GM21737 (cell line): Measurements from ENCODE around the gene FMN2.

Source experiments
- ATAC-seq: cut with Tn5 transposase; IDR thresholded peaks from one replicate; pipeline ENCODE4 v1.9.1; 2021; ENCODE audit warnings: mild to moderate bottlenecking, moderate library complexity; ENCODE audit not compliant: unreplicated experiment

FMN2 gene

DNA sequence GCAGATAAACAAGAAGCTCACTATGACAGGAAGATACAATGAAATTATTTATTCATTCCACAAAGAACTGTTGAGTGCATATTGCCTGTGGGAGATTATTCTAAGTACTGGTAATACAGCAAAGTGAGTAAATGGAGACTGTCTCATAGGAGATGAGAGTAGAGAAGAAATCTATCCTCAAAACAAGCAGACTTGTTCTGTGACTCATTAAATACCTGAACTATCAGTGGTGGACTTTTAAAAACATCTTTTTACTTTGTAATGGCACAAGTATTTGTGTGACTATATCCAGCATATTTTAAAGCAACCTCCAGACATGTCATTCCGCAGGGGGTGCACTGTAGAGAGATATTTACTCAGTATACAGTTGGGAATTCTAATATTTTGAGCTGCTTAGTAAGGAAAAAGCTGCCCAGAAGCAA, 259.2 kb downstream of the FMN2 start:
- ATAC-seq, result no peak

GRCh38 chr1:240351690-240352089, 260.0 kb downstream of the FMN2 start:
- ATAC-seq, result no peak

GRCh38 chr1:240352769-240353168, 261.1 kb downstream of the FMN2 start:
- ATAC-seq, result no peak

- ATAC-seq, result no peak
Observed at GRCh38 chr1:240356568-240356967, 264.9 kb downstream of the FMN2 start.

DNA sequence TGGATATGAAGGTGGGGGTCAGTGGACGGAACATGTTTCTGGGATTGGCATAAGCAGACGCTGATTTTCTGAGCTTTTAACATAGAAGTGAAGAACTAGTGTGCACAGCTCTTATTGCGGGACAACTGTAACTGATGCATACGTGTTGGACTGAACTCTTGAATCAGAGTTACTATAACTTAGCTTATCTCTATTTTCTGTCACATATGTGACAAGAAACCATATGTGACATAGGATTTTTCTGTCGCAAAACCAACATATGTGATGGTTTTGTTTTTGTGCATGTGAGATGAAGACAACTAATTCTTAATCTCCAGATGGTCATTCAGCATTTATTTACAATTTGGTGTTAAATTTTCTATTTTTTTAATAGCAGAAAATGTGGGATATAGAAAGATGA, 270.4 kb downstream of the FMN2 start:
- no peak for ATAC-seq

GRCh38 chr1:240362826-240363225, 271.1 kb downstream of the FMN2 start:
- no peak for ATAC-seq

DNA sequence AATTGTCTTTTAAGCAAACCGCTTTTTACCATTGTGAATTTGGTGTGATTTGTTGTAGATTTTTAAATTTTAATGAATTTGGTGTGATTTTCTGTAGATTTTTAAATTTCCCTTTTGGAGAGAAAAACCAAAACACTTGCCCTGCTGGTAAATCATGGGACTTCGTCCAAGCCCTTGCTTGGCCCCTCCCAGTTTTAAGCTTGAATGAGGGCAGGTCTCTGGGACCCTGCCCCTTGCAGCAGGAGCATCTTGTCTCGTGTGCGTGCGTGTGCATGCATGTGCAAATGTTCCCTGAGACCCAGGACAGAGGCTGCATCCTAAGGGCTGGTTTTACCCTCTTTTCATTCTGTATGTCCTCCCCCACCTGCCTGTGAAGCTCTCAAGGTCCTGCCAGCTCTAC, 271.6 kb downstream of the FMN2 start:
- ATAC-seq, result no peak

GRCh38 chr1:240363914-240364313, 272.2 kb downstream of the FMN2 start:
- ATAC-seq, result no peak

GRCh38 chr1:240366636-240367035, 275.0 kb downstream of the FMN2 start:
- ATAC-seq, result no peak

- ATAC-seq, result no peak
Observed at GRCh38 chr1:240385551-240385950, 293.9 kb downstream of the FMN2 start.

DNA sequence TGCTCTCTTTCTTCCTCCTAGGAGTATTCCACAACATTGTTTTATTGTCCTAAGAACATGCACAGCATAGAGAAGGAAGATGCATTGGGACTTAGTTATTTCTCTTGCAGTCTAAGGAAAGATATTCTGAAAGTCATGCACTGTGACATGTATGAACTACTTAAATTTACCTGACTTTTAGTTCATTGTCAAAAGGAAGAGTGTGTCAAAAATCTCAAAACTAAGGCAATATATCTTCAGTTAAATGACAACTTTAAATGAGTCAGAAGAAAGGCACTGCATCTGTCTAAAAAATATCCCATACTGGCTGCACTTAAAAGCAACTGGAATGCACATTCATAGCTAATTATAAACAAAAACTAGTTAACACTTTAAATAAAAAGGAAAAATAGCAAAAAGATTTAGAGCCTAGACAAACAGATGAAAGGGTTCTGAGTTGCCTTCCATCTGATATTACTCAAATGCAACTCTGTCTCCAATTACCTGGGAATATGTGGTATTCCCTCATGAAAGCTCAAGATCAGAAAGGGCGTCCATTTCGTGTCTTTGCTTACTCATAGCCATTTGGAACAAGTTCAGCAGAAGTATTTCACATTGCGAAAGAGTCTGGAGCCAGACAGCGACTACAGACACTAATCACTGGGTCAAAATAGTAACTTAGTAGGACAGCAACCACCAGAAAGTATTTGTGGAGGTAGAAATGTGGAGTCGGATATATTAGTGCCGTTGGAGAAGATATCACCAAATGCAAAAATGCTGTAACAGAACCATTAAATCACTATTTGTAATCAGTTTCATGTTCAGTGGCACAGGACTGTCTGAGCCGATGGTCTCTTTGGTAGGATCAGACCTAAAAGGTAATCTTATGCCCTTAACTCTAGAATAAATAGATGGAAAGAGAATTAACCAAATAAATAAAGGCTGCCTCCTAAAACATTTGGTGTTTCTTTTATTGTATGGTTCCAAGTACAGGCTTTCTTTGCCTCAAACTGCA, 294.6 kb downstream of the FMN2 start:
- no peak for ATAC-seq

- no peak for ATAC-seq
Observed at GRCh38 chr1:240387051-240387450, 295.4 kb downstream of the FMN2 start.

DNA sequence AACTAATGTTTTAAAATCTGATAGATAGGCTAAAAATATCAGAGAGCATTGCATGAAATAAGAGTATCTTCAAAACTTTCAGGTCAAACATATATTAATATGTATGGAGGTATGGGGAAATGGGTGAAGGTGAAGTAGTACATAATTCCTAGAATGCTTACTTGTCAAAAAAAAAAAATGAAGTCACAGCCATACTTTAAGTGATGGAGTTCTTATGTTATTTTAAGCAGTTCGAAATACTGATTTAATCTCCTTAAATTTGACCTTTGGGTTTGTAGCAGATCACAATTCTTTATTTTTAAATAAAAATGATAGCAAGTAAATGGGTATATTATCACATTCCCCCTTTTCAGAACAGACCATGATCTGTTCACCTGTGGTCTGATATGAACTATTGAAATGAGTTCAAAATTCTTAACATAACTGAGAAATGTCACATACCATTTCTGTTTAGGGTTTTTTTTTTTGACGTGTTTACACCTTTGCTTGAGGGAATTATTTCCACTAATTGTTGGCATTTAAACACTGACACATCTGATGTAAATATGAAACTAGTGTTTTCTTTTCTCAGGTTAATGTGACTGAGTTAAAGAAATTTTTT, 300.1 kb downstream of the FMN2 start:
- no peak for ATAC-seq

DNA sequence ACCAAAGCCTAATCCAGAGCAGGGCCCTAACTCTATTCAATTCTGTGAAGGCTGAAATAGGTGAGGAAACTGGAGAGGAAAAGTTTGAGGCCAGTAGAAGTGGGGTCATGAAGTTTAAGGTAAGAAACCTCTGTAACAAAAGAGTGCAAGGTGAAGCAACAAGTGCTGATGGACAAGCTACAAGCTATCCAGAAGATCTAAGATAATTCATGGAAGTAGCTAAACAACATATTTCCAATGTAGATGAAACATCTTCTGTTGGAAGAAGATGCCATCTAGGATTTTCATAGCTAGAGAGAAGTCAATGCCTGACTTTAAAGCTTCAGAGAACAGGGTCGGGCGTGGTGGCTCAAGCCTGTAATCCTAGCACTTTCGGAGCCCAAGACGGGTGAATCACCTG, 302.7 kb downstream of the FMN2 start:
- no peak for ATAC-seq

- ATAC-seq, result no peak
Observed at GRCh38 chr1:240395336-240395735, 303.7 kb downstream of the FMN2 start.

DNA sequence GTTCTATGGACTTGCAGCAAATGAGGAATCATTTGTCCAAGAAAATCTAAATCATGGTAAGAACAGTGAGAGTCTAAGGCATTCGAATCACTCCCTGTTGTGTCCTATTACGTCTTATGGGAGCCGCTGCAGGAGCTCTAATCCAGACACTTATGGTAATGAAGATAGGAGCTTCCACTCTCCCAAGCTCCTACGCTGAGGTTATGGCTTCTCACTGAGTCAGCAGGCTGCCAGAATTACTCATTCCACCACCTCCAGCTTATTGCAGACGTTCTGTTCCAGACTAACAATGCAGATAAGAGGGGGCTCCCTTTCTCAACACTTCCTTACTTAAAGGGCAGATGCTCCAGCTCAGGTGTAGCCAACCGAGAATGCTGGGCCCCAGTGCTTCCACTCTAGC, 307.7 kb downstream of the FMN2 start:
- ATAC-seq, result no peak

DNA sequence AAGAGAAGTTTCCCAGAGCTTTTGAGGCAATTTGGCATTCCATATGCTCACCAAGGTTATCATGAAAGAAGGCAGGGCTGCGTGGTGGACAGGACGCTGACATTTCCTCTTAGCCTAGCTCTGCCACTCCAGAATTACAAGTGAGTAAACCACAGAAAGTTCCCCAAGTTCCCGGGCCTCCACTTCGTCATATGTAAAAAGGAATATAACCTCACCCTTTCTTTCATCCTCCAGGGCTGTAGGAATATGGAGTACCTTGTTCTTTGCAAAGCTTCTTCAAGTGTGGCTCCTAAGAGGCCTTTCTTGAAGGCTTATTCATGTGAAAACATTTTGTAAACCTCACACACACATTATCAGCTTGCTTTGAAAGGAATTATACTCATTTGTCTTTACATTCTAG, 310.0 kb downstream of the FMN2 start:
- ATAC-seq, result no peak

DNA sequence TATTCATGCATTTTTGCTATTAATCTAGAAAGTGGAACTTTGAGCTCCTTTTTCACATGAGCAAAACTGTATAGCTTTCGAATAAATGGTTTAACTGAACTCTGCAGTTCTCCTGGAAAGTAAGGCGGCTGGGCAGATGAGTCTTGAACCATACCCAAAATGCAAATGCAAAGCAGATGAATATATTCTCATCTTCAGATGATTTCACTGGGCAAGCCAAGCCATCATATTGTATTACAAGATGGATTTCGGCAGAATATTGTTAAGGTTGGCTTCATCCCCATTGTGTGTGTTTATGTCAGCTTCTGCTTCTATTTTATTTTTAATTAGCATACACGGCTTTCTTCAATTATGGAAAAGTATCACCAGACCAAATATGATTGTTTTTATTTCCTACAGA, 310.6 kb downstream of the FMN2 start:
- no peak for ATAC-seq

DNA sequence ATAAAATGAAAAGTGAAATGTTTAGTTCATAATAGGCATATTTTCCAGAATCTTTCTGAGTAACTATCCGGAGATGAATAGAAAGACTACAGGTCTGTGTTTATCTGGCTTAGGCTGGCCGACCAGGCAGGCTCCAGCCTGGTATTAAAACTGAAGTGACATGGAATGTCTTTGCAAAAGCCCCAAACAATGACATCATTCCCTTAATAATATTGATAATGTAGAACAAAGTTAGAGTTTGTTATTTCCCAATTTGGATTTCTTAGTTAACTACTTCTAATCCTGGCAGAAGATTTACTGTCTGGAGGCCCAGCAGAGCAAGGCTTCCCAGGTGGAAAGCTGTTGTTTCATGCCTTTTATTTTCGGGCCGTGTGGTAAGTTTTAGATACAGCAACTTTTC, 312.6 kb downstream of the FMN2 start:
- no peak for ATAC-seq

- no peak for ATAC-seq
Observed at GRCh38 chr1:240405751-240406150, 314.1 kb downstream of the FMN2 start.

DNA sequence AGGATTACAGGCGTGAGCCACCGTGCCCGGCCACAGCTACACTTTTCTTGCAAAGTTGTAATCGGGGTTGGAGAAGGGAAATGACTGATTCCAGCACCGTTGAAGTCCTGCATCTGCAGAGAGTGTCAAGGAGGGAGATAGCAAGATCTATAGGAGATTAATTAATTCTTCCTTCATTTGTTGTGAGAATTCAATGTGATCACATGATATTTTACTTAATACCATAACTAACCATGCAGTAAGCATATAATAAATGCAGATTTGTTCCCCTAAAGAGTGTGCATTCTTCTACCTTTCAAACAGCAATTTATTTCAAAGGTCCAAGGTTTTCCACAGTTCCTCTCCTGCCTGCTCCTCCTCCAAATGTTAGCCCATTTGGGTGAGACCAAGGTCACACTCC, 315.7 kb downstream of the FMN2 start:
- no peak for ATAC-seq

DNA sequence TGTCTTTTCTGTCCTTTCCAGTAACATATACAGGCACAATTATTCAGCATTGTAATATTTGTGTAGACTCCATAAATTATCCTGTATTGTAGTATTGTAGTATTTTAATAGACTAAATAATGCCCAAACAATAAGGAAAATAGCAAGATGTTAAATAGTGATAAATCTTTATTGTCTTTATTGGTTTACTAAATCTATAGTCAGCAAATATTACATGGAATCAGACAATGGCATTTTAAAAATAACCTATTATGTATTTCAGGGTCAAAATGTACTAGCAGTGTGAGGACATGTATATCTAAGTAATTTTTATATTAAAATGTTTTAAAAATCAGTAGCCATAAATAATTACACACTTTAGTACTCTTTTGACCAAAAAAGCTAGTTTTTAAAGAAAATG, 317.9 kb downstream of the FMN2 start:
- ATAC-seq, result no peak
